Activated CD8-positive, alpha-beta memory T cell treated with anti-CD3 and anti-CD28 coated beads for 36 hours (primary cell): ENCODE measurements around the gene USP21. TPM values are rescaled to one million over a fixed set of nuclear protein-coding genes. Genes with fewer than 3 reads are reported as not detected.

Source experiments
- CTCF ChIA-PET: fragments of 350-600 bp; sonication (Branson Sonifier 250); formaldehyde crosslinking; loops from one replicate; lab custom pipeline; 2021; ENCODE audit warnings: antibody characterized with exemption; lab: Charles Lee
- POLR2A ChIA-PET: fragments of 350-600 bp; sonication (Branson Sonifier 250); formaldehyde crosslinking; loops from one replicate; lab custom pipeline; 2021; ENCODE audit warnings: antibody characterized with exemption; lab: Charles Lee
- total RNA-seq, 2 experiments: library from RNA; stranded (reverse); gene quantifications; one replicate each; pipeline ENCODE4 v1.2.3, GENCODE V29; 2021

Gene USP21
- total RNA-seq, 2 experiments from 2014 or later, result 23.4 to 25.3 TPM

GRCh38 chr1:161196521-161197451, 37.5 kb downstream of the USP21 start:
- CTCF ChIA-PET, result interaction anchor here (1.0 kb wide), 1 partner anchor 9 kb away, joined by 3 read pairs; no protein-coding TSS in a partner anchor

GRCh38 chr1:161197560-161198193, 38.4 kb downstream of the USP21 start:
- POLR2A ChIA-PET, result no interaction called here
- CTCF ChIA-PET, result interaction anchor here (1.0 kb wide), 1 partner anchor 10 kb away, joined by 3 read pairs; no protein-coding TSS in a partner anchor

More at GRCh38 chr1:161196521-161197451, 37.5 kb downstream of the USP21 start:
- POLR2A ChIA-PET, result no interaction called here

GRCh38 chr1:161198194-161198896, 39.0 kb downstream of the USP21 start:
- ChIA-PET CTCF (interaction anchor here (1.6 kb wide), 1 partner anchor 27 kb away, joined by 4 read pairs; the partner anchor contains the start of gene TOMM40L), POLR2A (no interaction called here)

GRCh38 chr1:161198897-161199431, 39.7 kb downstream of the USP21 start, which contains the start of gene ADAMTS4:
Gene ADAMTS4, minus strand, starts transcription at chr1:161199054. Its CDS starts 427 bp downstream, at chr1:161198627.
- ChIA-PET CTCF (interaction anchor here (1.6 kb wide), 1 partner anchor 27 kb away, joined by 4 read pairs; the partner anchor contains the start of gene TOMM40L), POLR2A (no interaction called here)

DNA sequence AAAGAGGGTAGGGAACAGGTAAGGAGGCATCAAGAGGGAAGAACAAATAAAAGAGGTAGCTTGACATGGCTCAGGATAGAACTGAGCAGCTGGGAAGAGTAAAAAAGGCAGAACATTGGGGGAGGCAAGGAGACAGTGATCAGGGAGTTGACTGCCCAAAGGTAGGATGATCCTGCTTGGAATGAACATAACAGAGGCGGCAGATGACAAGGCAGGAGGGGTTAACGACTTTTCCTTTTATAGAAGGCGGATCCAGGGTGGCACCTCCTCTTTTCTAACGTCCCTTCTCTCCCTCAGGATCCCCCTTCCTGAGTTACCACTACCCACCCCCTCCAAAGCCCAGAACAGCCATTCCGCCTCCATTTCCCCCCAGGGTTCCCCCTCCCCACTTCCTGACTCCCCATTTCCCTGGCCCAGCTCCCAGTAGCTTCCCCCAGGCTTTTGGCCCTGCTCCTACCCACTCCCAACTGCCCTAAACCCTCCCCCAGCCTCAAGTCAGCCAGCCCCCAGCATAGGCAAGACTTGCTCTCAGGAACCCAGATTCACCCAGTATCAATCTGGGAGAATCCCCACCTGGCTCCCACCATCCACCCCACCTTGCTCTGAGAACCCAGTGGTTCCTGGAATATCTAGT, 40.3 kb downstream of the USP21 start:
- ChIA-PET CTCF (interaction anchor here (1.6 kb wide), 1 partner anchor 26 kb away, joined by 4 read pairs; the partner anchor contains the start of gene TOMM40L), POLR2A (no interaction called here)

DNA sequence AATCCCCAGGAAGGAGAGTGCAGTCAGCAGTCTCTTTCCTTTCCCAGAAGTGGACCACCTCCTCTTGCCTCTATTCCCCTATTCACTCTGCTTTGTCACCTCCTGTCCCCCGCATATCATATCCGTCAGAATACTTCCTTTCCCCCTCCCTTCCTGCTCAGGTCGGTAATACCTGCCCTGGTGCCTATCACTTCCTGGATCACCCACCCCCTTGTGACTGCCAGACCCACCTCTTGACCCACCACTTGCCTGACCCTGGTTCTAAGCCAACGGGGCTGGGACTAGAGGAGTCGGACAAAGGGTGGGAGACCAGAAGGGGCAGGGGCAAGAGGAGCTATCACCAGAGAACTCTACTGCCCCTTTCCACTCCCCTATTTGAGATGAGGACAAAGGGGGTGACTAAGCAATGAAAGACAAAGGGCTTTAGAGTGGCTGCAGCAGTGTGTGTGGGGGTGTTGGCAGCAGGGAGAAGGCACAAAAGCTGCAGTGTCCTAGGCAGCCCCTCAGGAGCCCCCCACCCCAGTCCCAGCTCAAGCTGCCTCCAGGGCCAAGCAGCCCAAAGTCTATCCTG, 41.2 kb downstream of the USP21 start:
- ChIA-PET POLR2A (interaction anchor here (2.5 kb wide), 1 partner anchor 25 kb away, joined by 10 read pairs; the partner anchor contains the start of gene TOMM40L), CTCF (interaction anchor here (0.6 to 7.2 kb wide), 5 partner anchors 8 to 162 kb away, joined by 5 to 56 read pairs (median 5); partner anchors contain the start of genes APOA2, PPOX, TOMM40L and TSTD1)

- CTCF ChIA-PET, result interaction anchor here (0.6 to 7.2 kb wide), 7 partner anchors 9 to 162 kb away, joined by 3 to 56 read pairs (median 5); partner anchors contain the start of genes APOA2, PPOX, TOMM40L and TSTD1
- POLR2A ChIA-PET, result interaction anchor here (0.5 to 2.5 kb wide), 9 partner anchors 8 to 173 kb away, joined by 3 to 10 read pairs (median 7); partner anchors contain the start of genes PPOX, SDHC and TOMM40L
These were observed 41.9 kb downstream of the USP21 start for GRCh38 chr1:161200992-161201835.

GRCh38 chr1:161201836-161202712, 42.8 kb downstream of the USP21 start, which contains the start of gene NDUFS2:
Gene NDUFS2, plus strand, starts transcription at chr1:161202367. Its CDS starts 19 bp downstream, at chr1:161202386.
- POLR2A ChIA-PET, result interaction anchor here (0.5 to 2.5 kb wide), 10 partner anchors 9 to 179 kb away, joined by 3 to 10 read pairs (median 6); partner anchors contain the start of genes PPOX, SDHC and TOMM40L

DNA sequence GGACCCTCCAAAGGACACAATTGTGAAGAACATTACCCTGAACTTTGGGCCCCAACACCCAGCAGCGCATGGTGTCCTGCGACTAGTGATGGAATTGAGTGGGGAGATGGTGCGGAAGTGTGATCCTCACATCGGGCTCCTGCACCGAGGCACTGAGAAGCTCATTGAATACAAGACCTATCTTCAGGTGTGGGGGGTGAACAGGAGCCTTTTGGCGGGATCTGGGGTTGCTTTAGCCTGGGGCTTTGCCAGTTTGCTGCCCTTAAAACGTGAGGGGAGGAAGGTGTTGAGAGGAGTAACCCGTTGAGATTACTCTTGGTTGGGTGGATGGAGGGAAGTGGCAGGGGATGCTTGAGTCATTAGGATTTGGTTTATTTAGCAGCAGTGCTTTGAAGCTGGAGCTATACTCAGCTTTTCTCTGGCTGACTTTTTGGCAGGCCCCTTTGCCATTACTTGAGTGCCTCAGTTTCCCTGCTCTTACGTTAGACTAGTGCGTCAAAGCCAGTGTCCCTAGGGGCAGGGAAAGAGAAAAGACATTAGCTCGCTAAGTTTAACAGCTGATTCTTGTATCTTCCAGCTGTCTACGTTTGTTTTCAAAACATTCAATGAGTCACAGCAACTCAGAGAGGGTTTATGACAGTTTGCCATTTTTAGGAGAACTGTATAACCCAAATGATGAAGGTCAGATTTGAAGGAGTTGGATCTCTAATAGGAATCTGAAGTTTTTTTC, 47.3 kb downstream of the USP21 start:
- CTCF ChIA-PET, result interaction anchor here (1.0 to 7.2 kb wide), 4 partner anchors 10 to 19 kb away, joined by 4 to 56 read pairs (median 11); partner anchors contain the start of genes APOA2, FCER1G and TOMM40L
- POLR2A ChIA-PET, result no interaction called here

More at GRCh38 chr1:161201836-161202712, 42.8 kb downstream of the USP21 start, which contains the start of gene NDUFS2:
- CTCF ChIA-PET, result interaction anchor here (0.6 to 7.2 kb wide), 6 partner anchors 9 to 105 kb away, joined by 3 to 56 read pairs (median 4); partner anchors contain the start of genes APOA2, PPOX and TOMM40L

- ChIA-PET CTCF (interaction anchor here (1.0 to 7.2 kb wide), 3 partner anchors 9 to 19 kb away, joined by 4 to 56 read pairs (median 12); partner anchors contain the start of genes APOA2, FCER1G and TOMM40L), POLR2A (no interaction called here)
These were observed 47.9 kb downstream of the USP21 start for GRCh38 chr1:161207173-161207572.

- POLR2A ChIA-PET, result interaction anchor here (0.5 kb wide), 1 partner anchor 90 kb away, joined by 5 read pairs; no protein-coding TSS in a partner anchor
- CTCF ChIA-PET, result interaction anchor here (1.0 to 5.8 kb wide), 4 partner anchors 8 to 104 kb away, joined by 3 to 46 read pairs (median 4); partner anchors contain the start of genes APOA2, NDUFS2, SDHC and TOMM40L
These were observed 50.6 kb downstream of the USP21 start for GRCh38 chr1:161209790-161210409.

DNA sequence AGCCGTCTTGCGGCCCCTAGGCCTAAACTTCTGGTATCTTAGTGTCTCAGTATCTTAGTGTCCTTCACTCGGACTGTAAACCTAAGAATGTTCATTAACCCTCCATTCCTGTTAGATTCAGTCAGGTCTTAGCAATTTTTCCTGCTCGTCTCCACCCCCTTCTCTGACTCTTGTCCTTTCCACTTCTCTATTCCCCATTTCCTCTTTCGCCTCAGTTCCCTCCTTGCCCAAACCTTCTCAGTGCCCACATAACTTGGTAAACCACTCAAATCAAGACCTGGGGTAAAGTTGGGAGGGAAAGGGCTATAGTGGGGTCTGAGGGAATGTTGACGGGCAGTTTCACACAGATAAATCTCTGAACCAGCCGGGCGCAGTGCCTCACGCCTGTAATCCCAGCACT, 55.1 kb downstream of the USP21 start:
- POLR2A ChIA-PET, result no interaction called here
- CTCF ChIA-PET, result interaction anchor here (3.3 kb wide), 1 partner anchor 12 kb away, joined by 15 read pairs; the partner anchor contains the start of gene TOMM40L

DNA sequence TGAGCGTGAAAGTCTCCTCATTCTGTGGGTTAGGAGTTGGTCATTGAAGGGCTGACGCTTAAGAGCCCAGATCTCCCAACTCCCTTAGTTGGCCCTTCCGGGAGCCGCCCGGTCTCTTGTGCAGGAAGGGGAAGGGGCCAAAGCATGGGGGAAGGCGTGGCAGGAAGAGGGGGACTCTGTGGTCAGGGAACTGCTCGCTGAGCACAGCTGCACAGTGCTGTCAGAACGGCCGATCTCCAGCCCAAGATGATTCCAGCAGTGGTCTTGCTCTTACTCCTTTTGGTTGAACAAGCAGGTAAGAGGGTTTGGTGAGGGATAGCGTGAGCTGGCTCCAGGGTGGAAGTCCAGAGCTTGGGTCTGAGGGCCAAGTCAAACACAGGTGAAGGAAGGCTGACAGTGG, 55.8 kb downstream of the USP21 start, which contains the start of gene FCER1G:
TSS of gene FCER1G (plus strand) at position 220 of the 400 bp plus-strand sequence. CDS start at position 247, 27 bp downstream.
- CTCF ChIA-PET, result interaction anchor here (1.1 to 3.3 kb wide), 4 partner anchors 9 to 174 kb away, joined by 3 to 15 read pairs (median 8); partner anchors contain the start of gene TOMM40L
- POLR2A ChIA-PET, result no interaction called here
